HG03097 (cell line): ENCODE results near the gene WDR12.
A peak's percentile ranks its signal among the peaks of the same experiment; 100 is the strongest.
"Not testable (repeated sequence)": the region's sequence is repeated elsewhere in the genome, so short reads cannot be mapped to it uniquely, and the experiment has no call there.

Source experiments
- ATAC-seq: cut with Tn5 transposase; IDR thresholded peaks from one replicate; pipeline ENCODE4 v1.9.1; 2021; ENCODE audit not compliant: unreplicated experiment, low FRiP score

The WDR12 gene

DNA sequence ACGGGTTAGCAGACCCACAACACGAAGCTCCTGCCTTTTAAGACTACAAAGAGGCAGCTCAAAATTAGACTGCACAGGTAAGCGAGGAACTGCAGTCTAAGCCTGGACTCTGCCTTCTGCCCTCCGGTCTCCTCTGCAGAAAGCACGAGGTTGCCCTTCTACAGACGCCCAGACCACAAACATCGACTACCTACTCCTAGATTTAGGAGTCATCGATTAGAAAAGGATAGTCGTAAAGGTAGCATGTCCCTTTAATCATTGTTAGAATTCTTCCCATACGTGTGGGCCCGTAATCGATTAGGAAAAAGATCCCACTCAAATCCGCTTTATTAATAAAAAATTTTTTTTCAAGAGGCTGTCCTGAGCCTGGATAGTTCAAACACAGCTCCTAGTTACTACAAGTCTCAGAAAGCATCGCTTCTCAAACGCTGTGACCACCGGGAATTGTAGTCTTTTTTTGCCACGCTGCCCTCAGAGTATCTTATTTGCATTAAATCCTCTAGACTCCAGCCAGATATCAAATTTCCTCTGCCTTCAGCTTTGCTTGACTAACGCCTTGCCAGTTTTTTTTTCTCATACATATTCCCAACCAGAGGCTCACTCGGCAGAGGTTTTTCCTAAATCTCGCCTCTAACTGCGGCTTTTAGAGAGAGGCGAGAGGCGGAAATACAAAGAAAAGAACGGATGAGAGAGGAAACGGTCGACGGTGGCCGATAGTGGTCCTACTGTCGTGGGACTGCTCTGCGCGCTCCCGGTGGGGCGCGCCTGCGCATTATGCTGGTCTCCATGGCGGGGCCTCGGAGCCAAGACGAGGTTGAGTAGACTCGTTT lies at the start of gene WDR12, which contains the start of gene CARF:
Gene WDR12, minus strand, starts transcription at position 162 of the 830 bp plus-strand sequence. CDS start 197 bp downstream, outside the sequence.
Gene CARF, plus strand, starts transcription at position 764 of the 830 bp plus-strand sequence. CDS start 29,628 bp downstream, outside the sequence.
- peak; percentile 68 for ATAC-seq

- ATAC-seq: no peak
These were observed 49.1 kb upstream of the WDR12 start for GRCh38 chr2:202960524-202960923.

DNA sequence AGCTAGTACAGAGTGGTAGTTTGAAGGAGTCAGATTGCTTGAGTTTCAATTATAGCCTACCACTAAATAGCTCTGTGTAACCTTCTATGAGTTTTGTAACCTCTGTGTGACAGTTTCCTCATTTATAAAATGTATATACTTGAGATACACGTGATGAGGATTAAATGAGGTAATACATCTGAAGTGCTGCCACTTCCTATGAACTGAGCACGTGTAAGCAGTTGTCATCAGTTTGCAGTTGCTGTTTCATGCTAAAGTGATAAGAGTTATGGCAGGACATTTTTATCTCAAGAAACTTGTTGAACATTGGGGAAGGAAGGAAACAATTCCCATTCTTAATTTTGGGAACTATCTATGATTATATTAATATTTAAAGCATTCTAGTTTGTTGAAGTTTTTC lies 39.1 kb upstream of the WDR12 start:
- no peak for ATAC-seq

DNA sequence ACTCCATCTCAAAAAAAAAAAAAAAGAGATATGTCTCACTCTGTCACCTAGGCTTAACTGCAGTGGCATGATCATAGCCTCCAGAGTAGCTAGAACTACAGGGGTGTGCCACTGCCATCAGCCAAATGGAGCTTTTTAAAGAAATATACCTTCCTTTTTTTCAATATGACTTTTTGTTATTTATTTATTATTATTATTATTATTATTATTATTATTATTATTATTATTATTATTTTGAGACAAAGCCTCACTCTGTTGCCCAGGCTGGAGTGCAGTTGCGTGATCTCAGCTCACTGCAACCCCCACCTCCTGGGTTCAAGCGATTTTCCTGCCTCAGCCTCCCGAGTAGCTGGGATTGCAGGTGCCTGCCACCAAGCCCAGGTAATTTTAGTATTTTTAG lies 37.9 kb upstream of the WDR12 start:
- not testable (repeated sequence) for ATAC-seq

DNA sequence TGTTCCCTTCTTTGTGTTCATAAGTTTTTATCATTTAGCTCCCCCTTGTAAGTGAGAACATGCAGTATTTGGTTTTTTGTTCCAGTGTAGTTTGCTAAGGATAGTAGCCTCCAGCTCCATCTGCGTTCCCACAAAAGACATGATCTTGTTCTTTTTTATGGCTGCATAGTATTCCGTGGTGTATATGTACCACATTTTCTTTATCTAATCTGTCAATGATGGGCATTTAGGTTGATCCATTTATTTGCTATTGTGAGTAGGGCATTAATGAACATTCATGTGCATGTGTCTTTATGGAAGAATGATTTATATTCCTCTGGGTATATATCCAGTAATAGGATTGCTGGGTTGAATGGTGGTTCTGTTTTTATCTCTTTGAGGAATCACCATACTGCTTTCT lies 34.0 kb upstream of the WDR12 start:
- no peak for ATAC-seq

DNA sequence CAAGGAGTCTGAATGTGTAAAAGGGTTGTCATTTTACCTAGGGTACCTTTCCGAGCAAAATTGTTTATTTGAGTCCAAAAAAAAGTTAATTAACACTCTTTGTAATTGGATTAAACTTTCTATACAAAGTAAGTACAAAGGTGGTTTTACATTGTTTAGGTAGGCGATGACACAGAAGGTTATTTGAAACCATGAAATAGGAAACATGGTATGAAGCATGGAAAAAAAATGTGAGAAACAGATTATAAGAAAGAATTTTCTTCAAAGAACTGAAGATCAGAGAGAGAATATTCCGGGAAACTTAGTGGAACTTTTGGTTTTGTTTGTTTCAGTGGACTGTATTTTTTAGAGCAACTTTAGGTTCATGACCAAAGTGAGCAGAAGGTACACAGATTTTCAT lies 33.3 kb upstream of the WDR12 start:
- ATAC-seq: no peak

DNA sequence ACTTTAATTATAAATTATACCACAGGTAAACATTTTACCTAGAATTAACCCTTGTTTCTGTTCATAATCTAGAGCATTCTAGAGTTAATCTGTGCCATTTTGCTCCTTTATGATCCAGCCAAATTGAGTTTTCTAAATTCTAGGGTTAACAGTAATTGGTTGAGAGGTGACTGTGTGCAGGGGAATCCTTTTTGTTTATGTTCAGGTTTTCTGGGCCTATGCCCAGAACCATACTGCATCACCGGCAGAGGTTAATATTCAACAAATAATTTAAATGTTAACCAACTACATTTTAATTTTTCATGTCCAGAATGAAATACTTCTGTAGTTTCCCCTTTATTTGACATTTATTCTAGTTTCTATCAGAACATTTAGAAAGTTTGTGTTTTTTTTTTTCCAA lies 32.9 kb upstream of the WDR12 start:
- no peak for ATAC-seq

DNA sequence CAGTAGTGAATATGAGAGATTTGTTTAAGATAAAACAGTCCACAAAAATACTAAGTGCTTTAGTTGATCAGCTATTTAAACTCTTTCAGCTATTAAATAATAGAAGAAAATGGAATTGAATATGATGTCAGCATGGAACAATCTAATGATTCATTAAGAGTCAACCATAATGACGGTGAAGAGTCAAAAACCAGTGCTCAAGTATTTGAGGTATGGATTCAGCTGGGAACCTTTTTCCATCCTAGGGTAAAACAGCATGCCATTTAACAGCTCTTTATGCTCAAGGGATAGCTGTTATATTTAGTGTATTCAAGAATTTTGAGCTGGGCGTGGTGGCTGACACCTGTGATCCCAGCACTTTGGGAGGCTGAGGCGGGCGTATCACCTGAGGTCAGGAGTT lies 30.3 kb upstream of the WDR12 start:
- no peak for ATAC-seq

- no peak for ATAC-seq
These were observed 27.5 kb upstream of the WDR12 start for GRCh38 chr2:202938960-202939359.

GRCh38 chr2:202934456-202934855 lies 23.0 kb upstream of the WDR12 start:
- no peak for ATAC-seq

DNA sequence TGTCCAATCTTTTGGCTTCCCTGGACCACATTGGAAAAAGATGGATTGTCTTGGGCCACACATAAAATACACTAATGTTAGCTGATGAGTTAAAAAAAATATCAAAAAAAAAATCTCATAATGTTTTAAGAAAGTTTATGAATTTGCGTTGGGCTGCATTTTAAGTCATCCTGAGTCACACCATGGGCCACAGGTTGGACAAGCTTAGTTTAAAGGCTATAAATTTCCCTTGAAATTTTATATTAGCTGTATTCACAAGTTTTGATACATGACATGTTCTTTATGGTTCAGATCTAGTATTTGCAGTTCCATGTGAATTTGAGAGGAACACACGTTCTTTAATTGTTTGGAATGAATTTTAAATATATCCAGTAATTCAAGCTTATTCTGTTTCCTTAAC lies 22.5 kb upstream of the WDR12 start:
- ATAC-seq: no peak

DNA sequence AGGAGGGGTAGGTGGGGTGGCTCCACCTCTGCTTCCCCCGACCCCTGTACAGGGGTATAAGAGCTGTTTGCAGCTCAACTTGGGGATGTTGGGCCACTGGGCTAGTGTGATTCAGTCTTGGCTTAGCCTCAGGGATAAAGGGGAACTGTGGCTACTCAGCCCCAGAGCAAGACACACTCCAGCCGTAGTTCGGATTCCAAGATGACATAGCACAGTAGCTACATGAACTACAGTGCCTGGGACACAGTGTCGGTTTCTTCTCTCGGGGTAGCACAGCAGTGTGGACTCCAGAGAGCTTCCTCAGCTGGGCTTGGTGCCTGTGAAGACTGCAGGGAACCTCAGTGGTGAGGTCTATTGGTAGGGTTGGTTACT lies 21.7 kb upstream of the WDR12 start:
- ATAC-seq: no peak

DNA sequence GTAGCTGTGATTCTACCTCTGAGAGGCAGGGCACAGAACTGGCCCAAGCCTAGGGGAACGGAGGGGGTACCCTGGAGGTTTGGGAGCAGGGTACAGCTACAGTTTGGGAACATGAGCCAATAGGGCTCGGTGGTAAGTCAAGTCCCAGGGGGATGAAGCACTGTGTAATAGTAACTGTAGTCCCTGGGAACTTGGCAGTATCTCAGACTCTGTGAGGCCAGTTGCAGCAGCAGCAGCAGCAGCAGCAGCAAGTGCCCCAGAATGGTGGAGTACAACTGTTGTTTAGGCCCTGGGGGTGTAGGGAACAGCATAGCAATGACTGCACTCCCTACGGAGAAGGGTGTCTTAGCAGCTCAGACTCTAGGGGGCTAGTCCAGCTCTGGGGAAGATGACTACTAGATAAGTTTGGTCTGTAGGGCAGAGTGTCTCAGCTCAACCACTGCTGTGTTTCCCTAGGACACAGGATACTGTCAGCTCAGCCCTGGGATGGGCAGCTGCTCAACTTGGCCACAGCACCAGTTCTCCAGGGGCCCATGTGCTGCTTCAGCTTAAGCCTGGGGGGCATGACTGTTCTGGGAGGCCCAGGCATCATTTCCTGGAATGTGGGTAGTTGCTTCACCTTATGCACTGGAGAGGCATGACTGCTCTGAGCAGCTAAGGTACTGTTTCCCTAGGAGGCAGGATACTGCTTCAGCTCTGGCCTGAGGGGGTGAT lies 21.1 kb upstream of the WDR12 start:
- no peak for ATAC-seq

GRCh38 chr2:202918860-202919259 lies 7.4 kb upstream of the WDR12 start:
- no peak for ATAC-seq

DNA sequence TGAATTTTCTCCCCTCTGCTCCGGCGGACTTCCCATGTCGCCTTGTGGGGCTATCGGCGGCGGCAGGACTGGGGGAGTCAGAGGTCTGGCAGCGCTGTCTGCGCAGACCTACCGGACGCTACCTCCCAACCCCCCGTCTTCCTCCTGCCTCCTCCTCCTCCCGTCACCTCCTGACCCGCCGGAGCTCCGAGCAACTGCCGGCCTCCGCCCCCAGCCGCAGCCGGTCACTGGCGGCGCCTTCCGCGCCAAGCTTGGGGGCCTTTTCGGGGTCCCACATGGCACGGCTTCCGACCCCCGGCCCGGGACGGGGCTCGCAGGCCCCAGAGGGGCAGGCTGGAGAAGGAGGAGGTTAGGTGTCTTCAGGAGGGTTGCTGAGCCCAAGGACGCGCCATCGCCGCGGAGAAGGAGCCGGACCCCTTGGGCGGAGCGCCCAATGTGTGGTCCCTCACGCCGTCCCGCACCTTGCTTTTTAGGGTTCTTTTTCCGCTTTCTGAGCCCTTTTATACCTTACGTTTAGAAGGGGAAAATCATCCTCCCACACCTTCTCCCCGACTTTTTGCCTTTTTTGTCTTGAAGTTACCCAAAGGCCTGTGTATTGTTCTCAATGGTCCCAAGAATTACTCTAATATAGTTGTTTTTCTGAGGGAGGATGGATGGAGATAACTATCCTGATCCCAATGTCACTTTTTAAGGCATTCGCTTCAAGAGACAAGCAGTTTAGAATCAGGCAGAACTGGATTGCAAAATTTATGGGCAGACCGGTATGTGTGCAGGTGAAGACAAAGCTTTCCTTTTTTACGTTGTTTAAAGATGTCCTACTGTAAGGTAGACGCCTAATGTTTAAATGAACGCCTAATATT lies 1.1 kb upstream of the WDR12 start:
- peak; percentile 48 for ATAC-seq

GRCh38 chr2:202911203-202911511 lies 316 bp downstream of the WDR12 start:
- no peak for ATAC-seq

DNA sequence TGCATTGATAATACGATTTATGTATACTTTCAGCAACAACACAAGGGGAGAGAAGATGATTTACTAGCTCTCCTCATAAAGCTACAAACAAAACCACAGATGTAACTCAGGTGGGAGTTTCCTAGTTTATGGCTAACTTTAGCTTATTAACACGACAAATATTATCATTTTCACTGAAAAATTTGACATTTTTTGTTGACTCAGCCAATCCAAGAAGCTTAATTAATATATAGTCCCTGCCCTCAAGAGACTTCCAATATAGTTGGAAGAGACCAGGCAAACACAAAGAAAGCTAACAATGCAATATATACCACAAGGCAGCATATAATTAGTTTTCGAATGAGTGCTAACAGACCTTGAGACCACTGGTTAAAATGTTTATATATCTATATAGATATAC lies 775 bp downstream of the WDR12 start:
- ATAC-seq: no peak

GRCh38 chr2:202910250-202910649 lies 1.2 kb downstream of the WDR12 start:
- ATAC-seq: not testable (repeated sequence)

GRCh38 chr2:202909394-202910192 lies 1.9 kb downstream of the WDR12 start:
- ATAC-seq: no peak

GRCh38 chr2:202908186-202908585 lies 3.3 kb downstream of the WDR12 start:
- ATAC-seq: no peak
